NCI-H526 treated with DMSO at 0.1 percent for 48 hours (cell line): ENCODE data around the gene BTBD2.
A peak's percentile ranks its signal among the peaks of the same experiment; 100 is the strongest.

ENCODE experiments used
- DNase-seq: peaks from one replicate; lab custom pipeline; 2025; lab: John Stamatoyannopoulos, UW

Gene BTBD2

DNA sequence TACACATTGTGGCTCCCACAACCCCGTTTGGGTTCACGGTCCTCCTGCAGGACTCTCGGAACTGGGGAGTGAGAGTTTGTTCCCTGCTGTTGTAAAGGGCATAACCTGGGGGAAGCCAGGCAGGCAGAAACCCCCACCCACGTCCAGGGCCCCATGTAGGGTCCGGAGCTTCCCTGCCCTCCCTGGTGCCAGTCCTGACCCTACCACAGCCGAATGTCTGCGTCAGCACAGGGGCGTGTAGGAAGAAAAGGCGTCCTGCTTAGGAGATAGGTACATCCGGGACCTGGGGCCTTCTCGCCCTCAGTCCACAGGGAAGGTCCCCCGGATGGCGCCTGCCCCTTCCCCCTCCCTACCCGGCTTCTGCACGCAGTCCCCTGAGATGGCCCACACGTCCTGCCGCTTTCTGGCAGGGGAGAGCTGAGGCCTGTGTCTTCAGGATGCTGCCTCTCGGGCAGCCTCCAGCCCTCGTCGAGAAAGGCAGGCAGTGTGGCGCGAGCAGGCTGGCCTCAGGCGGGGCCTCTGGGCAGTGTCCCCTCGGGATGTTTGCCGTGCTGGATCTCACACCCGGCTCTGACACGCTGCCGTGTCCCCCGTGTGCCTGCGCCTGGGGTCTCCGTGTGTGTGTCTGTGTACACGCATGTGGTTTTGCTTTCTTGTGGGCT is 55.5 kb downstream of the BTBD2 start:
- no peak for DNase-seq

GRCh38 chr19:1957562-1958248 is 57.8 kb downstream of the BTBD2 start:
- DNase-seq: no peak

GRCh38 chr19:1956868-1957492 is 58.5 kb downstream of the BTBD2 start:
- no peak for DNase-seq

DNA sequence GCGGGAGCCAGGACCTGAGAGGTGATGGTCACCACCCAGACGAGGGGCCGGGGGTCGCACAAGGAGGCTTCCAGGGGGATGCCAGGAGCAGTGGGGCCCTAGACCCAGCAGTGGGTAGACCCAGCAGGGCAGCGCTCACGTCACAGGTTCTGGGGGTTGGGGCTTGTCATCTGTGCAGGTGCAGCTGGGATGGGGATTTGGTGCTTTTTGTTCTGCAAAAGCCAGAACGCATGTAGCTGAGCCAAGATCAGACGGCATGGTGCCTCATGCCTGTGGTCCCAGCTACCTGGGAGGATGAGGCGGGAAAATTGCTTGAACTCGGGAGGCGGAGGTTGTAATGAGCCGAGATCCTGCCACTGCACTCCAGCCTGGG is 59.4 kb downstream of the BTBD2 start:
- DNase-seq: no peak

DNA sequence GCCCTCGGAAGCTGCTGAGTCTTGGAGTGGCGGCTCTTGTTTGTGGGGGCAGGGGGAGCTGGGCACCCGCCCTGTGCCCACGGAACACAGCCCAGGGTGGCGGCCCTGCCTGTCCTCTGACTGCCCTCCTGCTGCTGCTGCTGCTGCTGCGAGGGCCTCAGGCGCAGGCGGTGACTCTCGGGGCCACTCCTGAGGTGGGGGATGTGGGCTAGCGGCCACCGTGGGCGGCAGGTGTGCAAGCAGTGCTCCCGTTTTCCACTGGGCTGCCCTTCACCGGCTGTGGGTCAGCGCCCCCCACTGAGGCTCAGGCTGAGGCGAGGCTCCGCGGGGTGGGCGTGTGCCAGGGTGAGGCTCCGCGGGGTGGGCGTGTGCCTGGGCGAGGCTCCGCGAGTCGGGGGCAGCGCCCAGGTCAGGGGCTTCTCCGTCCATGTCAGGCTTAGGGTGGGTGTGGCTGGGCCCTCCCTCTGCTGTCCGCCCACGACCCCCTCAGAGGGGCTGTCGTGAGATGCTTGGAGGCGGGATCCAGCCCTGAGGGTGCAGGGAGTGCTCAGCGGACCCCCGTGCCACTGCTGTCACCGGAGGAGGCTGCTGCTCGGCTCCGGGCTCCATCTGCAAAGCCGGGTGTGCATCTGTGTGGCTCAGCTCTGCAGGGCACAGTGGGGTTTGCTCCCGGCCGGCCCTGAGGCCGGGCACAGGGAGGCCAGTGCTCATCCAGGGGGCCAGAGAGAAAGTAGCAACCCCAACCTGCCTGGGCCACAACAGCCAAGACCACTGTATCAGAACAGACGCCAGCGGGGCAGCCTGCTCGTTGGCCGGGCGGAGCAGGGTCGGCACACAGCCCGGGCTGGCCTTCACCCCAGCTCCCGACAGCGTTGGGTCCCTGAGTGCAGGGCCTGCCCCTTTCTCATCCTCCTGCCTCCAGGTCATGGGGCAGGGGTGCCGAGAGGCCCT is 60.1 kb downstream of the BTBD2 start:
- DNase-seq: no peak

DNA sequence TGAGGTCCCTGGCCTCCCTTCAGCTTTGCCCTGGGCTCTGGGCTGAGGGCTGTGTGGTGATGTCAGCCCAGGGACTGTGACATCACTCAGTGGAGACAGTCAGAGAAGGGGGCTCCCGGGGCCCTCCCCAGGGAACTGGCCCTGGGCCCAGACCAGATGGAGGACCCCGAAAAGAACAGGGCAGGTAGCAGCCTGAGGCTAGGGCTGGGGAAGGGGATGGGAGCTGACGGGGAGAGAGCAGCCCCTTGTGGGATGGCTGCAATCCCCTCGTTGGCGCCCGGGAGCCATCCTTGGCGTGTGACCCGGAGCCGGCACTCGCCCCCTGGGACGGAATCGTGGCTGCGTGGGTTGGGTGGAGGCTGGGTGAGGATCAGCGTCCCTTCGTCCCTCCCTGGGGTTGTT is 61.0 kb downstream of the BTBD2 start:
- no peak for DNase-seq

DNA sequence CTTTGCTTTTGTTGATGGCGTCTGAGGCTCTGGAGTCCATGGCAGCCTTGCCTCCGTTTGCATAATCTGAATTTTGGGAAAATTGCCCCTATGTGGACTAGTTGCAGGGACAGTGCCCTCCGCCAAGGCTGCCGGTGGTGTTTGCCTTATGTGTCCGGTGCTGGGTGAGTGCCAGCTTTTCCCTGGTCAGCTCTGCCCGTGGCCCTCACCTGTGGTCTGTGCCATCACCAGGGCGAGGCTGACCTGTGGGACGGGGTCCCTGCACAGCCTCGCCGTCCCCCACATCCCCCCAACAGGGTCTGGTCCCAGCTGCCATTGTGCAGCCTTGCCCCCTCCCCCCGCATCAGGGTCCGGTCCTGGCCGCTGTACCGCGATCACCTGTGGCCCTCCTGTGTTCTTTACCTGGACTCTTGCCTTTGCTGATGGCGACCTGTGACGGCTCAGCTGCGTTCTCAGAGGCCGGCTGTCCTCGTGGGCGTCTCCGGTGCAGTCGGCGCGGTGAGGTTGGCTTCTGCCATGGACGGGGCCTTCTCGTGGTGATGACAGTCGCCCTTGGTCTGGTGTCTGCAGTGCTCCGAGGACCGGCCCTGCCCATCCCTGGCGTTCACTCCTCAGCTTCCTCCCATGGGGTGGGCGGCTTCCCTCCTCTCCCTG is 61.9 kb downstream of the BTBD2 start:
- no peak for DNase-seq

- no peak for DNase-seq
Observed at GRCh38 chr19:1953037-1953436, 62.5 kb downstream of the BTBD2 start.

- no peak for DNase-seq
Observed at GRCh38 chr19:1952635-1953034, 62.9 kb downstream of the BTBD2 start.

DNA sequence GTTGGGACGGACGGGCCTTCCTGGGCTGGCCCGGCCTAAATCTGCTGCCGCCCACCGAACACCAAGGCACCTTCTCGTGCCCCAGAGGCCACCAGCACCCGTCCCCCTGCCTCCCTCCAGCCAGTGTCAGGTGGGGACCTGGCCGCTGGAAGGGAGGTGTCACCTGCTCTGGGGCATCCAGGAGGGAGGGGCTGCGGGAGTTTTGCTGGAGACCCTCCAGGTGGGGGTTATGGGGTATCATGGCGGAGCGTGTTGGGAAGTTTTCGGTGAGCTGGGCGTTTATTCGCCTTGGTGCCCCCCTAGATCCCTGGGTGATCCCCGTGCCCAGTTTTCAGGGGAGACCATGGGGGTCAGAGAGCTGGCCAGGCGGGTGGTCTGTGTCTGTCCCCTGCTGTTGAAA is 64.9 kb downstream of the BTBD2 start:
- DNase-seq: no peak

DNA sequence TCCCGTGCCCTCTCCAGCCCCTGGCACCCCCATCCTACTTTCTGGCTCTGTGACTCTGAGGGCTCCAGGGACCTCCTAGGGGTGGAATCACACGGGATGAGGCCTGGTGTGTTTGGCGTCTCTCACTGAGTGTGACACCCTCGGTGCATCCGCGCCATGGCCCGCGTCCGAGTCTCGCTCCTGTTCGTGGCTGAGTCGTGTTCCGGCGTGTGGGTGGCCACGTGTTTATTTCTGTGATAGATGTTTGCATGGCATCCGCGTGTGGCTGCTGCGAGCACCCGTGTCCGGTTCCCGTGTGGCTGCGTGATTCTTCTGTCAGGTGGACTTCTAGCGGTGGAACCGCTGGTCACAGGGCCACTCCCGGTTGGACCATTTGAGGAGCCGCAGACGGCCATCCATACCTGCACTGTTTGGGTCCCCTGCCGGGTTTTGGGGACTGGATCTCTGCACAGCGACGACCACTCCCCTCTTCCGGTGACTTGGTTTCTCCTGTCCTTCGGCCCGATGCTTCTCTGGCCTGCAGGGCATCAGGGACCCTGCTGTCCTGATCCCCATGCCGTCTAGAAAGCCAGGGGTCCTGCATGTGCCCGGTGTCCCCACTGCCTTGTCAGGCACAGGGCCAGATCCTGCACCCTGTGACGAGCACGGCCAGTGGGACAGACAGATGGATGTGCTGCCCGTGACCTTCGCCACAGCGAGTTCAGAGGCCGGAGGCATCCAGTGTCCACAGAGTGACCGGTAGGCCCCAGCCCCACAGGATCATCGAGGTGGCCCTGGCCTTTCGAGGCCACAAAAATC is 66.0 kb downstream of the BTBD2 start:
- no peak for DNase-seq

- no peak for DNase-seq
Observed at GRCh38 chr19:1947651-1948209, 67.8 kb downstream of the BTBD2 start.

- peak; percentile 2 for DNase-seq
Observed at GRCh38 chr19:1945899-1946298, 69.6 kb downstream of the BTBD2 start.

GRCh38 chr19:1944916-1945561 is 70.5 kb downstream of the BTBD2 start:
- DNase-seq: no peak

GRCh38 chr19:1944088-1944915 is 71.2 kb downstream of the BTBD2 start:
- DNase-seq: no peak

DNA sequence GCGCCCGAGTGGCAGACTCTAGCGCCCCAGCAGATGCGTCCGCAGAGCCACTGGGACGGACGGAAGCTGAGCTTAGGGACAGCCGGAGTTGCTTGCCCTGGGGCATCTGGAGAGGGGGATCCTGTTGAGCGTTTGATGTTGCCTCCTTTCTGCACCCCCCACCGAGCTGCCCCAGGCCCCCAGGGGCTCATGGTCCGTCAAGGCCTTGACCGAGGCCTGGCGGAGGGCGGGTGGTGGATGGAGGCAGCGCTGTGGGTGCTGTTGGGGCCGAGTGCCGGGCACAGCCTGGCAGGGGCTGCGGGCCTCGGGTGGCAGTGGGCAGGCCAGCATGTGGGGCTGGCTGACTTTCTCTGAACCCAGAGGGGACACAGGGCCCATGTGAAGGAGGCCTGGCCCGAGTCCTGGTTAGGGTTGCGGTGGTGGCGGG is 71.8 kb downstream of the BTBD2 start:
- DNase-seq: no peak

GRCh38 chr19:1942934-1943555 is 72.5 kb downstream of the BTBD2 start:
- no peak for DNase-seq

- peak; percentile 18 for DNase-seq
Observed at GRCh38 chr19:1942078-1942933, 73.2 kb downstream of the BTBD2 start.
